Renal cortex interstitium (tissue), 11 donors: Measurements from ENCODE around the gene CTSK. TPM values are rescaled to one million over a fixed set of nuclear protein-coding genes. Genes with fewer than 3 reads are reported as not detected.
"Not testable (repeated sequence)": the region's sequence is repeated elsewhere in the genome, so short reads cannot be mapped to it uniquely, and the experiment has no call there.

ENCODE experiments used
- DNase-seq, 11 donors: peaks; one replicate each; pipeline ENCODE4 v3.0.0-alpha.2; 2013; ENCODE audit warnings: low read depth in 9 of 11, low spot score in 4 of 11; ENCODE audit errors: extremely low read depth in 1 of 11
- polyA plus RNA-seq, 3 donors: library from polyadenylated mRNA; unstranded; fragments of 120-200 nt; gene quantifications; one replicate each; pipeline ENCODE4 v1.2.1, GENCODE V29; 2013; ENCODE audit not compliant: insufficient read length in 3 of 3

Gene CTSK
- polyA plus RNA-seq, 3 donors: 22.9 to 28.1 (median 24.2) TPM

GRCh38 chr1:150775276-150775675 is 32.8 kb downstream of the CTSK start:
- no peak for DNase-seq

DNA sequence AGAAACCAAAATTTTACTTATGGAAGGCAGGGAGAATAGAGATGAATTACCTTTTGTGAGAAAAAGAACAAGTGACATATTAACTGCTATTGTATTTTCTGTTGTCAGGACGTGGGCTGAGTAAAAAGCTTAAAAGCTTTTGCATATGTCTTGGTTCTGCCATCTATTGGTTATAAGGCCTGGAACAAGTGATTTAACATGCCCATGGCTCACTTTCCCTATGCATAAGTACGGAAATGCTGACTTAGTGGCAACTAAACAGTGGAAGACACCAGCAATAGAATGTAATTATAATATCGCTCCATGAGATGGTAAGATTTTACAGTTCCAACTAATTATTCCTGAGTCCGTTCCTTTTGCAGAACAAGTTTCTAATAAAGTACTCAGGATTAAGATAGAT is 35.7 kb downstream of the CTSK start:
- DNase-seq: no peak

GRCh38 chr1:150767704-150768103 is 40.4 kb downstream of the CTSK start:
- not testable (repeated sequence) for DNase-seq

GRCh38 chr1:150765977-150766301 is 42.1 kb downstream of the CTSK start:
- DNase-seq: not testable (repeated sequence)

DNA sequence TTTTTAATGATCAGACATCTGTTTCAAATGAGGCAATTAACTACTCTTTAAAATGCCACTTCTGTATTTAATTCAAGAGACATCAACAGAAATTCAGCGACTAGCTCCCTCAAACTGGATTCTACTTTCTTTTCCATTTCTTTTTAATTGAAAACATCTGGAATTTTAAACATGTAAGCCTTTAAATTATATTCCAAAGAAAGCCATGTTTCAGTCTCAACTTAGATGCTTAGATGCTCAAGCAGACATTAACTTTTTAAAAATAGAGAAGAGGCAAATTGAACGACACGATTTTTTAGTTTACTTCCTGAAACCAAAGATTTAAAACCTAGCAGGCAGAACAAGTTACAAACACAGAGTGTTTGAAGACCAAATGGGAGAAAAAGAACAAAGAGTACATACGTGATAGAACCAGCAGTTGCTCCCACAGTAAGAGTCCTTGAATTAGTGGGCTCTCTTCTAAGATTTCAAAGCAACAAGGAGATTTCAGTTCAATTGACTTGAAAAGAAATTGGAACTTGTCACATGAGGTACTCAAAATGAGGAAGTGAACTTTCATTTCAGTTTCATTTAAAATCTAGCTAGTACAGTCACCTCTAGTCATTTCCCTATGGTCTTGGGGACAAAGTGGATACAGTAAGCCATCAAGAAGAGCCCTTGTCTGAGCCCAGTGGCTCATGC is 42.6 kb downstream of the CTSK start, which contains the start of gene CTSS:
Gene CTSS, minus strand, starts transcription at position 483 of the 681 bp plus-strand sequence. CDS start 1,015 bp downstream, outside the sequence.
- no peak for DNase-seq

DNA sequence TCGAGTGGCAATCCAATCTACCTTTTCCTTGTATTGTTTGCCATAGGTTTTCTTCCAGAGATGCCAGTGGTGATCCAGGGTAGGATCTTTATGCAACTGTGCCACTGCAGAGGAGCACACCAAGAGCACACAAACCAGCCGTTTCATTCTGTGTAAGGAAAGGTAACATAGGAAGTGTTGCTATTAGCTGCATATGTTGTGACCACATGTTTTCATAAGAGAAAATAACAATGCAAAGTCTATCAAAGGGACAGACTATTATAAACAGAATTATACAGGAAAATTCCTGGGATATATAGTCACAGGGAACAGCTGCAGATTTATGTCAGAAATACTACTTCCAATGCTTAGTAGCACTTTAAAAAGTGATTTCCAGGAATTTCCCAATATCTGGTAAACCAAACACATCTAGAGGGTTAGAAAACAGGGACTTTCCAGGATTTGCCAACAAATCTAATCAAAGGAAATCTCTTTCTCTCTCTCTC is 43.4 kb downstream of the CTSK start:
- no peak for DNase-seq

- DNase-seq: no peak
Measured at GRCh38 chr1:150763018-150763417, 45.0 kb downstream of the CTSK start.

DNA sequence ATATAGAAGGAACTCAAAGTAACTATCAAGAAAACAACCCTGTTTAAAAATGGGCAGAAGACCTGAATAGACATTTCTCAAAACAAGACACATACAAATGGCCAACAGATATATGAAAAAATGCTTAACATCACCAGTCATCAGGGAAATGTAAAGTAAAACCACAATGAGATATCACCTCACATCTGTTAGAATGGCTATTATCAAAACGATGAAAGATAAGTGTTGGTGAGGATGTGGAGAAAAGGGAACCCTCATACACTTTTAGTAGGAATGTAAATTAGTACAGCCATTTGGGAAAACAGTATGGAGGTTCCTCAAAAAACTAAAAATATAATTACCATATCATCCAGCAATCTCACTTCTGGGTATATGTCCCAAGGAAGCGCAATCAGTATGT is 45.5 kb downstream of the CTSK start:
- no peak for DNase-seq

DNA sequence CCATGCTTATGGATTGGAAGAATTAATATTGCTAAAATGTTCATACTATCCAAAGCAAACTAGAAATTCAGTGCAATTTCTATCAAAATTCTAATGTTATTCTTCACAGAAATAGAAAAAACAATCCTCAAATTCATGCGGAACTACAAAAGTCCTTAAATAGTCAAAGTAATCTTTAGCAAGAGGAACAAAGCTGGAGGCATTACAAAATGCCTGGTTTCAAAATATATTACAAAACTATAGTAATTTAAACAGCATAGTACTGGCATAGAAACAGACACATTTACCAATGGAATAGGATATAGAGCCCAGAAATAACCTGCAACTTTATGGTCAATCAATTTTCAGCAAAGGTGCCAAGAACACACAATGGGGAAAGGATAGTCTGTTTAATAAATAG is 46.3 kb downstream of the CTSK start:
- DNase-seq: no peak

DNA sequence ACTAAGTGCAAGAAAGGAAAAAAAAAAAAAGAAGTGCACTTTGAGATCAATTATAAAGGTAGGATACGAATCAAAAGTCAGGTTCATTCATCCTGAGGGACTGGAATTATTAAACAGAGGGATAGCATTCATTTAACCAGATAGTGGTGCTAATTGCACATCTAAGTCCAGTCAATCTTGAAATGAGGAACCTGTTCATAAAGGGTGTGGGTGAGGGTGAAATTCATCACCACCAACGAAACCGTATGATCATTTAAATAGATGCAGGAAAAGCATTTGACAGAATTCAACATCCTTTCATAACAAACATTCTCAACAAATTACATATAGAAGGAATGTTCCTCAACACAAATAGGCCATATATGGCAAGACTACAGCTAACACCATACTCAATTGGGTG is 48.0 kb downstream of the CTSK start:
- no peak for DNase-seq

GRCh38 chr1:150753416-150753815 is 54.6 kb downstream of the CTSK start:
- no peak for DNase-seq

DNA sequence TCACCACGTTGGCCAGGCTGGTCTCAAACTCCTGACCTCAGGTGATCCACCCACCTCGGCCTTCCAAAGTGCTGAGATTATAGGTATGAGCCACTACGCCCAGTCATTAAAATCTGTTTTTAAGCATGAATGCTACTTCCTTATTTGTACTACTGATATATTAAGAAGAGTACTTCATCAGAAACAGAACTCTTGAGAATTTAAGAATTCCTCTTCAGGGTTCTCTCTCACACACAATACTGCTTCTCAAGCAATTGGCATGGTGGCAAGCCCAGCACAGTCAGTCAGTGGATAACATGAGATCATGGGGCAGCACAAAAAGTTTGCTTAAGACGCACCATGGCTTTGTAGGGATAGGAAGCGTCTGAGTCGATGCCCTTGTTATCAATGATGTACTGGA is 56.6 kb downstream of the CTSK start:
- no peak for DNase-seq

- no peak for DNase-seq
Measured at GRCh38 chr1:150749720-150750311, 58.2 kb downstream of the CTSK start.

- no peak for DNase-seq
Measured at GRCh38 chr1:150748878-150749719, 59.0 kb downstream of the CTSK start.

Other genes starting within 250 kb of the CTSK start
- 100 to 1,000 TPM; 165 to 212 (median 189) TPM for gene MCL1, start 228.7 kb downstream of the CTSK start, polyA plus RNA-seq
- gene ENSA, start 178.6 kb downstream of the CTSK start, polyA plus RNA-seq: 100 to 1,000 TPM; 212 to 237 (median 227) TPM
- gene GOLPH3L, start 111.1 kb downstream of the CTSK start, polyA plus RNA-seq: 10 to 100 TPM; 38.2 to 43.5 (median 42.1) TPM
- gene HORMAD1, start 87.4 kb downstream of the CTSK start, polyA plus RNA-seq: not detected
- gene CTSS, start 42.5 kb downstream of the CTSK start, polyA plus RNA-seq: 10 to 100 TPM; 12.3 to 14.0 (median 13.5) TPM
- gene ARNT, start 68.3 kb upstream of the CTSK start, polyA plus RNA-seq: 10 to 100 TPM; 53.5 to 59.7 (median 54.1) TPM
- gene CTXND2, start 78.9 kb upstream of the CTSK start, polyA plus RNA-seq: under 1 TPM in 1 of 3 donors, not detected in 2; 0.09 TPM
- gene SETDB1, start 118.1 kb upstream of the CTSK start, polyA plus RNA-seq: 10 to 100 TPM; 75.3 to 91.8 (median 85.4) TPM
- gene CERS2, start 166.6 kb upstream of the CTSK start, polyA plus RNA-seq: 100 to 1,000 TPM; 296 to 301 (median 300) TPM
- 10 to 100 TPM; 14.3 to 18.9 (median 14.6) TPM for gene ANXA9, start 174.0 kb upstream of the CTSK start, polyA plus RNA-seq
- 10 to 100 TPM; 38.9 to 58.3 (median 39.3) TPM for gene MINDY1, start 198.6 kb upstream of the CTSK start, polyA plus RNA-seq
- gene PRUNE1, start 200.2 kb upstream of the CTSK start, polyA plus RNA-seq: 10 to 100 TPM; 42.4 to 48.7 (median 42.8) TPM
- 1 to 10 TPM; 1.6 to 3.6 (median 2.7) TPM for gene BNIPL, start 228.3 kb upstream of the CTSK start, polyA plus RNA-seq
- 10 to 100 TPM in 2 of 3 donors, 1 to 10 TPM in 1; 9.1 to 14.0 (median 11.8) TPM for gene C1orf56, start 239.5 kb upstream of the CTSK start, polyA plus RNA-seq